HG03039 (cell line): Measurements from ENCODE around the gene PIAS1.

ENCODE experiments used
- ATAC-seq: cut with Tn5 transposase; IDR thresholded peaks from one replicate; pipeline ENCODE4 v1.9.1; 2021; ENCODE audit warnings: mild to moderate bottlenecking, moderate library complexity; ENCODE audit not compliant: unreplicated experiment

Gene PIAS1

DNA sequence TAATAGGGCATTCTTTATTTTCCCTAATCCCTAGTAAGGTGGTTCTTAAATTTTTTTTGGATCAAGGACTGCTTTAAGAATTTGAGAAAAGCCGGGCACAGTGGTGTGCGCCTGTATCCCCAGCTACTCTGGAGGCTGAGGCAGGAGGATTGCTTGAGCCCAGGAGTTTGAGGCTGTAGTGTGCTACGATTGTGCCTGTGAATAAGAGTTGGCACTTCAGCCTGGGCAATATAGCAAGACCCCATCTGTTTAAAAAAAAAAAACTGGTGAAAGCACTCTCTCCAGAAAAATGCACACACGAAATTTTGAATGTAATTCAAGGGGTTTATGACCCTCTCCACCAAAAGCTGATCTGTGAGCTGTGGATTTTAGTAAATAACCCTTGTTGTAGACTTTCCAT, 119.0 kb downstream of the PIAS1 start:
- ATAC-seq, result no peak

DNA sequence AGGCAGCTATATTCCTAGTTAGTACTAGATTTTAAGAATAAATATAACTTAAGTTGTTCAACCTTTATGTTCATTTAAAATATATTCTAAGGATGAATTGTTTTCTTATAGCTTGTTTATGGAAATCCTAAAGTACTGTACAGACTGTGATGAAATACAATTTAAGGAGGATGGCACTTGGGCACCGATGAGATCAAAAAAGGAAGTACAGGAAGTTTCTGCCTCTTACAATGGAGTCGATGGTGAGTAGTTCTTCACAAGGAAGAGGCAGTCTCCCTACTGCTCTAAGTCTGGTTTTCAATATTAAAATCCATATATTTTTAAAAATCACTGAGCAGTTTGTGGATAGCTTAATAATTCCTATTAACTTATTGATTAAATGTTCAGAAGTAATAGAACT, 121.4 kb downstream of the PIAS1 start:
- no peak for ATAC-seq

DNA sequence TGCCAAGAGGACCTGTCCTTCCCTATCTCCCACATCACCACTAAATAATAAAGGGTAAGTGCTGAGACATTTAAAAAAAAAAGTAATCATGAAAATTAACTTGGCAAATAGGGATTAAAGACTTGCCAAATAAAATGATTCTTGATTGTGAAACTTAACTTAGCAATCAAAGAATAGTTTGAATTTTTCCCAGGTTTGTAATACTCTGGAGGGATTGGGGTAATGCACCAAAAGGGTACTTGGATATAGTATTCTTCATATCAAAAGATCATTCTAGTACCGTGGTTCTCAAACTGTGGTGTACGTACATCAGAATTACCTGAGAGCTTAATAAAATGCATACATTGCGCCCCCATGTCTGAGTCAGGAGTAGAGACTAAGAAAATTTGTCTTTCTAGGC, 122.5 kb downstream of the PIAS1 start:
- ATAC-seq, result no peak

- ATAC-seq, result no peak
Measured at GRCh38 chr15:68177742-68178141, 123.6 kb downstream of the PIAS1 start.

DNA sequence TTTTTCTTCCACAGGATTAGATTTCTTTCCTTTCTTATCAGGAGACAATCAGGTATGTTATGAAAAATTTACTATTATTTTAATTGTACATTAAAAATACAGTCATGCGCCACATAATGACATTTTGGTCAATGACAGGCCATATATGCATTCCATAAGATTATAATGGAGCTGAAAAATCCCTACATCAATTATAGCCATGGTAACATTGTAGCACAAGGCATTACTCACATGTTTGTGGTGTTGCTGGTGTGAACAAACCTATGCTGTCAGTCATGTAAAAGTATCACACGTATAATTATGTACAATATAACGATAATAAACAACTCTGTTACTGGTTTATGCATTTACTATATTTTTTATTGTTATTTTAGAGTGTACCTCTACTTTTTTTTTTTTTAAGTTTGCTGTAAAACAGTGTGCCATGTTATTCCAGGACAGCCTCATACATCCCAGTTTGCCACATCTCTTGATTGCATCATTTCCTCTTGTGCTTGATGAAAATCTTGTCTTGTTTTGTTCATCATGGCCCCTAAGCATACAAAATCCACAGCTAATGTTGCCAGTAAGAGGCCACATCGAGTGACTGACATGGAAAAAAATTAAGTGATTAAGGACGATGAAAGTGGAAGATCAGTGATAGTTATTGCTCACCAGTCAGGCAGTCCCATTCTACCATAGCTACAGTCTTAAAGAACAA, 129.7 kb downstream of the PIAS1 start:
- no peak for ATAC-seq

- no peak for ATAC-seq
Measured at GRCh38 chr15:68184616-68185480, 130.7 kb downstream of the PIAS1 start.

GRCh38 chr15:68186671-68187397, 132.7 kb downstream of the PIAS1 start:
- ATAC-seq, result no peak

DNA sequence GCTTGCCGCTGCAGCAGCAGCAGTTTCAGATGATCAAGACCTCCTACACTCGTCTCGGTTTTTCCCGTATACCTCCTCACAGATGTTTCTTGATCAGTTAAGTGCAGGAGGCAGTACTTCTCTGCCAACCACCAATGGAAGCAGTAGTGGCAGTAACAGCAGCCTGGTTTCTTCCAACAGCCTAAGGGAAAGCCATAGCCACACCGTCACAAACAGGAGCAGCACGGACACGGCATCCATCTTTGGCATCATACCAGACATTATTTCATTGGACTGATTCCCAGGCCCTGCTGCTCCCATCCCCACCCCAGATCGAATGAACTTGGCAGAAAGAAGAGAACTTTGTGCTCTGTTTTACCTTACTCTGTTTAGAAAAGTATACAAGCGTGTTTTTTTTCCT, 133.4 kb downstream of the PIAS1 start:
- no peak for ATAC-seq

DNA sequence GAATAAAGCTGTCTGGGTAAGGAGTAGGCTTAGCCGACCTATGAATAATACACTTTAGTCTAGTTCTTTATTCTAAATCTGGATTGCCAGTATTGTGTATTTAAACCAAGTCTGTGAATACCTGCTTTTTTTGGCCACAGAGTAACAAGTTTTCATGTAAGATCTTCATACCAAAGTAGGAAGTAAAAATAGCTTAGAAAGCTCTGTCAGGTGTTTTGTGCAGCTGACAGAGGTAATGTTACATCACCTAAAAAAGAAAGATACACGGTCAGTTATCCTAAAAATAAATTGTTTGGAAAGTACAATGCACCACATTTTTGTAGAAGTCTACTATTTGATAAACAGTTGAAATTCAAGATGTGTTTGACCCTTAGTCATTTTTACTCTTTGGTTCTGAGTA, 134.5 kb downstream of the PIAS1 start:
- no peak for ATAC-seq

- ATAC-seq, result no peak
Measured at GRCh38 chr15:68190048-68190447, 135.9 kb downstream of the PIAS1 start.

- ATAC-seq, result no peak
Measured at GRCh38 chr15:68191555-68191954, 137.4 kb downstream of the PIAS1 start.

- no peak for ATAC-seq
Measured at GRCh38 chr15:68192117-68192516, 138.0 kb downstream of the PIAS1 start.

DNA sequence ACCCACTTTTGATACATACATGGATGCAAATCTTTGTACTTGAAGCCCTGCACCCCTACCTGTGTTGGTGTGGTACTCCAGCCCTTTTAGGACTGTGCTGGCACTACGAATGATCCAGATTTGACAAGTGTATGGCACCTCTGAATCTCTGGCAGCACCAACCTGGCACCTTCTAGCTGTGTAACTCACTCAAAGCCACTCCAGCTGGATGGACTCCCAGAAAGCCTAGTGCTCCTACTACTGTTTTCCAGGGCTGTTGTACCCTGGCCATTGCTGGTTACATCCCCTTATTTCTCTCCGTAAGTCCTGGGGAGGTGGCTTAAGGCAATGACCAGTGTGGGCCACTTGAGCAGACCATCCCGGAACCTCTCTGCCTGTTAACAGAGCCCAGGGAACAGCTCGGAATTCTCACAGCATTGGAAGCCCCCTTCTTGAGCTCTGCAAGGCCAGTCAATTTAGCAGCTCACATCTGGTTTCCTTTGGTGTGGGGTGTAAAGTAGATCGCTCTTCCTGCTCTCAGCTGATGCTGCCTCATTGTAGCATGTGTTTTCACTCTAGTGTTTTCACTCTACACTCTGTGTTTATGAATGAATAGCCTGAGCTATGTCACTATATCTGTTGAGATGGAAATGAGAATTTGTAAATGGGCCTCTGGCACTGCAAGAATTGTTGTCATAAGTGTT, 138.8 kb downstream of the PIAS1 start:
- no peak for ATAC-seq

DNA sequence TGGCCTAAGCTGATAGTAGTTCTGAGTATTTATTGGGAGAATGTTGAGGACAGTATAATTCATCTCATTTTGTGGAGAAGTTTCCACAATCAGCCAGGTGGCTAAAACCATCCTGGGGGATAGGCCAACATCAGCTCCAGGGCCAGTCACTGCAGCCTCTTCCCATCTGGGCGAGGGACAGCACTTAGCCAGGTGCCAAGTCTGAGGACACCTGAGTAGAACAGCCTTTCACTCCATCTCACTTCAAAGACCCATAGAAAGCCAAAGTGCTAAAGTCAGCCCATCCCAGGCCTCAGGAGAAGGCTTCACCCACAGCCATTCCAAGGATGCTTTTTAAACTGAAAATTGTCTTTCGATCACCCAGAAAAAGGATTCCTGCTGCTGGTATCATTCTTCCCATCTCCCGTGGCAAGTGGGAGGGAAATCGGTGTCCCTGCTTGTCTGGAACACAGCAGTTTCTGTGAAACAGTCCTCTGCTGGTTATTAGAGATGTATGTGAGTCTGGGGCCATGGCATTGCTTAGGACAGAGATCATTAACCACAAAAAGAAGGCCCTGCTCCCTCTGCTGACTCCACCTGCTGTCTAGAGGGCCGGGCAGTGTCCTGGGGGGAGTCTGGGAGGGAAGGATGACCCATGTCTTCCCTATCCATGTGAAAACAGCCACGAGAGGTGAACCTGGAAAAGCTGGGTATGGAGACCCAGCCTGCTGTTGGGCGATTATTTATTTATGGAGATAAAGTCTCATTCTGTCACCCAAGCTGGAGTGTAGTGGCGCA, 141.4 kb downstream of the PIAS1 start:
- ATAC-seq, result no peak

GRCh38 chr15:68196445-68197169, 142.5 kb downstream of the PIAS1 start:
- no peak for ATAC-seq

DNA sequence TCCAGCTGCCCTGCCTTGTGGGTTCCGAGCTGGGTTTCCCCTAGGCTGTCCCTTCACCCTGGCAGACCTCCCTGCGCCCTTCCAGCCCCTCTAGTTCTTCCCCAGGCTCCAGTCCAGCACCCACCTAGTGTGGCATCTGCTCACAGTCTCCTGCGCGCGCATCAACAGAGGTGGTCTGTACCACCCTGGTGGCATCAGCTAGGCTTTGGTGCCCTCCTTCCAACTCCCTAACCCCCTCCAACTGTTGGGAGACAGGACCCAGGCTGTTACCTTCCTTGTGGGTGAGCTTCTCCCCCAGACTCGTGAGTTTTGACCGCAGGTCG, 143.0 kb downstream of the PIAS1 start:
- no peak for ATAC-seq

DNA sequence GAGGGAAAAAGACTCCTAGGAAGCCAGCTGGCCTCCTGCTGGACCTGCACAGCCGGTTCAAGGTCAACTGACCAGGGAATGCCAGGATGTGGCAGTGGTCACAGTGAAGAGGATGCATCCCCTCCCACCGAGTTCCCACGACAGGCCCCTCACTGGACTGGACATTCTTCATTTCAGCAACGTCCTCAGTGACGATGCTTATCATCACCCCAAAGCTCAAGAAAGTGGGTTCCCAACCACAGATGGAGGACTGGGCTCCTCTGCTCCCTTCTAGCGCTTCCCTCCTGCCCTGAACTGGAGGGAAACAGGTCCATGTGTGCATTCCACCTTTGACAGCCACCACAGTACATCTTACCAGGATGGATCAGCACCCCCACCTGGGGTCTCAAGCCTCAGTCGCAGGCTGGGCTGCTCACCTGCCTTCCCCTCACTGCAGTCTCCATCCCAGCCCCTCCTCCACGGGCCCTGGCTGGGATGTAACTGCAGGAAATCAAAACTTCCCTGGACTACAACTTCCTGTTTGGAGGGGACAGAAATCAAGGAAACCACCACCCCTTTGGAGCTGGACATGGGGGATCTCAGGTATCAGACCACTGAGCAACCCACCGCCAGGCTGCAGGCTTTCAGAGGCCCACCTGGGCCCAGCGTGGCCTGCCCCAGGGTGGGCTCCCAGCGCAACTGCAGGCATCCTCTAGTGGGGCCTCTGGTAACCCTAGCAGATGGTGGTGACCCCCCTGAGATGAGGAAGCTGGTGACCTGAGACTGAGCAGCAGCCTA, 143.7 kb downstream of the PIAS1 start:
- no peak for ATAC-seq

DNA sequence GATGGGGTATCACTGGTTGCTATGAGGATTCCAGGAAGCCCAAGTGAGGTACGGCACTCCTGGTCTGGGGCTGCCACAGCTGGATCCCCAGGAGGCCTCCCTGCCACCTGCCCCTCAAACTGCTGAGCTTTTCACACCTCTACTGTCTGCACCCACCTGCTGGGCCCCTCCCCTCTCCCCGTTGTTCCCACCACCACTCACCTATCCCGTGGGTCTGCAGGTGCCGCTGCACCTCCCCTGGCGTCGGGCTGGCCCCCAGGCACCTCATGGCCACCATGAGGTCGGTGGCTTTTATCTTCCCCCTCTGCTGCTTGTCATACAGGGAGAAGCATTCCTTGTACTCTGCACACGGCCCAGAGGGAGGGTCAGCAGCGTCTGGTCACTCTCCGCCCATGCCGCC, 145.2 kb downstream of the PIAS1 start:
- ATAC-seq, result no peak
